WTC11 (cell line): Measurements from ENCODE around the gene YWHAQ. TPM values are rescaled to one million over a fixed set of nuclear protein-coding genes. Genes with fewer than 3 reads are reported as not detected.

Source experiments
- ATAC-seq: fragments of 200-7000 bp; cut with Tn5 transposase; 2 replicates; pipeline ENCODE4 v1.10.0; 2021; ENCODE audit warnings: mild to moderate bottlenecking, moderate library complexity
- CTCF ChIA-PET: fragments of 300-600 bp; sonication (Branson Sonifier 250); formaldehyde crosslinking; loops from one replicate; lab custom pipeline; 2021; ENCODE audit warnings: antibody characterized with exemption; lab: Charles Lee
- POLR2A ChIA-PET: fragments of 350-600 bp; sonication (Branson Sonifier 250); formaldehyde crosslinking; loops from one replicate; lab custom pipeline; 2021; ENCODE audit warnings: antibody characterized with exemption; lab: Charles Lee
- DNase-seq: peaks from one replicate; pipeline ENCODE4 v3.0.0; 2021; ENCODE audit warnings: low spot score
- H3K27ac Mint-ChIP-seq: 2 replicates; pipeline ENCODE4 v1.8.0; 2021; ENCODE audit warnings: mixed read lengths
- H3K27me3 Mint-ChIP-seq: 2 replicates; pipeline ENCODE4 v1.8.0; 2021; ENCODE audit warnings: low read depth, mild to moderate bottlenecking, moderate library complexity, mixed read lengths
- H3K36me3 Mint-ChIP-seq: 2 replicates; pipeline ENCODE4 v1.8.0; 2021; ENCODE audit warnings: mixed read lengths
- H3K4me1 Mint-ChIP-seq: 2 replicates; pipeline ENCODE4 v1.8.0; 2022; ENCODE audit warnings: mixed read lengths
- H3K4me3 Mint-ChIP-seq: 2 replicates; pipeline ENCODE4 v1.8.0; 2021; ENCODE audit warnings: mild to moderate bottlenecking, moderate library complexity, mixed read lengths
- H3K9me3 Mint-ChIP-seq: 2 replicates; pipeline ENCODE4 v1.8.0; 2021; ENCODE audit warnings: mixed read lengths
- ATF2 ChIP-seq: sonication (generic); formaldehyde crosslinking; IDR thresholded peaks from 2 replicates; pipeline ENCODE4 v1.8.1; 2022; ENCODE audit warnings: low read depth, missing genetic modification reagents, borderline replicate concordance
- CREB1 ChIP-seq: sonication (generic); formaldehyde crosslinking; IDR thresholded peaks from 2 replicates; pipeline ENCODE4 v1.8.0; 2023; ENCODE audit warnings: mild to moderate bottlenecking, missing genetic modification reagents
- CREM ChIP-seq: sonication (generic); formaldehyde crosslinking; IDR thresholded peaks from 2 replicates; pipeline ENCODE4 v1.8.1; 2022; ENCODE audit warnings: mild to moderate bottlenecking, missing genetic modification reagents, moderate library complexity
- E2F1 ChIP-seq: sonication (generic); formaldehyde crosslinking; IDR thresholded peaks from 2 replicates; pipeline ENCODE4 v1.8.0; 2022; ENCODE audit warnings: mild to moderate bottlenecking, missing genetic modification reagents
- E2F4 ChIP-seq: sonication (generic); formaldehyde crosslinking; IDR thresholded peaks from 2 replicates; pipeline ENCODE4 v1.8.1; 2022; ENCODE audit warnings: low read depth, mild to moderate bottlenecking, moderate library complexity, missing genetic modification reagents, borderline replicate concordance
- ELF4 ChIP-seq: sonication (generic); formaldehyde crosslinking; IDR thresholded peaks from 2 replicates; pipeline ENCODE4 v1.8.1; 2022; ENCODE audit warnings: low read depth, mild to moderate bottlenecking, moderate library complexity, missing genetic modification reagents
- EMX1 ChIP-seq: fragments of 250-450 bp; sonication (Bioruptor Pico); IDR thresholded peaks from 2 replicates; pipeline ENCODE4 v1.8.0; 2021; ENCODE audit warnings: mild to moderate bottlenecking
- ERG ChIP-seq: fragments of 250-450 bp; sonication (Bioruptor Pico); IDR thresholded peaks from 2 replicates; pipeline ENCODE4 v1.8.0; 2021; ENCODE audit warnings: mild to moderate bottlenecking
- ETV6 ChIP-seq: sonication (generic); formaldehyde crosslinking; IDR thresholded peaks from 2 replicates; pipeline ENCODE4 v1.8.1; 2022; ENCODE audit warnings: mild to moderate bottlenecking, missing genetic modification reagents
- FOXP4 ChIP-seq: sonication (generic); formaldehyde crosslinking; IDR thresholded peaks from 2 replicates; pipeline ENCODE4 v1.8.0; 2022; ENCODE audit warnings: mild to moderate bottlenecking, missing genetic modification reagents
- HMGXB4 ChIP-seq: sonication (generic); formaldehyde crosslinking; IDR thresholded peaks from 2 replicates; pipeline ENCODE4 v1.8.1; 2023; ENCODE audit warnings: mild to moderate bottlenecking, moderate library complexity, missing genetic modification reagents
- KAT7 ChIP-seq: sonication (generic); formaldehyde crosslinking; IDR thresholded peaks from 2 replicates; pipeline ENCODE4 v1.8.1; 2023; ENCODE audit warnings: missing genetic modification reagents, mild to moderate bottlenecking, borderline replicate concordance
- MLX ChIP-seq: sonication (generic); formaldehyde crosslinking; IDR thresholded peaks from 2 replicates; pipeline ENCODE4 v1.8.1; 2023; ENCODE audit warnings: mild to moderate bottlenecking, missing genetic modification reagents, moderate library complexity
- MXD4 ChIP-seq: fragments of 250-450 bp; sonication (Bioruptor Pico); IDR thresholded peaks from 2 replicates; pipeline ENCODE4 v1.8.0; 2021; ENCODE audit warnings: mild to moderate bottlenecking, moderate library complexity, borderline replicate concordance
- NFATC4 ChIP-seq: fragments of 250-450 bp; sonication (Bioruptor Pico); IDR thresholded peaks from 2 replicates; pipeline ENCODE4 v1.9.0; 2021; ENCODE audit warnings: mild to moderate bottlenecking
- NR3C1 ChIP-seq: sonication (generic); formaldehyde crosslinking; conservative IDR thresholded peaks from 2 replicates; pipeline ENCODE4 v1.8.1; 2023; ENCODE audit warnings: low read depth, mild to moderate bottlenecking, missing genetic modification reagents
- PRDM15 ChIP-seq: sonication (generic); formaldehyde crosslinking; IDR thresholded peaks from 2 replicates; pipeline ENCODE4 v1.8.0; 2022; ENCODE audit warnings: missing genetic modification reagents
- ZNF232 ChIP-seq: sonication (generic); formaldehyde crosslinking; IDR thresholded peaks from 2 replicates; pipeline ENCODE4 v1.8.0; 2022; ENCODE audit warnings: mild to moderate bottlenecking, missing genetic modification reagents
- ZNF317 ChIP-seq: sonication (generic); formaldehyde crosslinking; IDR thresholded peaks from 2 replicates; pipeline ENCODE4 v1.8.1; 2023; ENCODE audit warnings: low read depth, mild to moderate bottlenecking, moderate library complexity, missing genetic modification reagents, borderline replicate concordance
- total RNA-seq: library from RNA; stranded (reverse); gene quantifications from 3 replicates; pipeline ENCODE4 v1.2.3, GENCODE V29; 2021

Gene YWHAQ
- total RNA-seq, 1 experiment from 2014 or later: 395 TPM

GRCh38 chr2:9617296-9617695 is 13.5 kb downstream of the YWHAQ start:
- peaks cover 5% of the 10 kb centered on the region for H3K9me3 Mint-ChIP-seq

DNA sequence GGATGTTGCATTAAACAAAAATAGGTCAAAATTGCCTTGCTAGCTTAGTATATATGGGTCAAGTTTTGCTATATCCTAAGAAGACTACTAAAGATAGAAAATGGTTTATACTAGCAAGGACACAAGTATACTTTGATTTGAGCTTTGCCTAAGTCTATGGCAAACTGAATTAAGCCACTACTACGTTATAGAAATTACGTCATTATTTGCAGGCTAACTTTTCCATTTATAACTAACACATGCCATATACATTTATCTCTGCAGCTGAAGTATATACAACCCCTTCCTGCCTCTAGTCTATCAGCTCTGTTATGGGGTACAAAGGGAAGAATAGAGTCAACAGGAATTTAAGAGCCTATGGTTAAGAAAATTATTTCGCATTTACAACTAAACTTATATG is 16.2 kb downstream of the YWHAQ start:
- Mint-ChIP-seq H3K27me3 (no peaks in the 10 kb centered on the region), H3K4me1 (peaks cover 56% of the 10 kb centered on the region), H3K36me3 (peaks cover 10% of the 10 kb centered on the region), H3K9me3 (peaks cover 5% of the 10 kb centered on the region), H3K4me3 (no peak overlapping the region), H3K27ac (no peak overlapping the region)
- POLR2A ChIA-PET: no interaction called here
- CTCF ChIA-PET: no interaction called here
- ATAC-seq (no peak), DNase-seq (no peak)
- TF ChIP-seq PRDM15 (CRISPR knock-in tag): no peak
- no peak for TF ChIP-seq HMGXB4
- TF ChIP-seq ERG (CRISPR knock-in tag): no peak
- TF ChIP-seq E2F1 (CRISPR knock-in tag): no peak
- no peak for TF ChIP-seq ZNF317 (CRISPR knock-in tag)
- no peak for TF ChIP-seq ATF2 (CRISPR knock-in tag)
- TF ChIP-seq CREM (CRISPR knock-in tag): no peak
- TF ChIP-seq ZNF232 (CRISPR knock-in tag): no peak
- no peak for TF ChIP-seq KAT7
- no peak for TF ChIP-seq MLX (CRISPR knock-in tag)
- TF ChIP-seq EMX1 (CRISPR knock-in tag): no peak
- TF ChIP-seq NFATC4 (CRISPR knock-in tag): no peak
- no peak for TF ChIP-seq ETV6
- TF ChIP-seq FOXP4 (CRISPR knock-in tag): no peak
- no peak for TF ChIP-seq E2F4 (CRISPR knock-in tag)

More at GRCh38 chr2:9617296-9617695, 13.5 kb downstream of the YWHAQ start:
- DNase-seq: no peak
- Mint-ChIP-seq H3K27ac (no peak overlapping the region), H3K27me3 (no peaks in the 10 kb centered on the region), H3K4me1 (peaks cover 51% of the 10 kb centered on the region), H3K36me3 (peaks cover 14% of the 10 kb centered on the region), H3K4me3 (no peak overlapping the region)
- ATAC-seq: no peak
- no peak for TF ChIP-seq CREB1 (CRISPR knock-in tag)
- no peak for TF ChIP-seq ELF4
- no peak for TF ChIP-seq MXD4 (CRISPR knock-in tag)
- no peak for TF ChIP-seq NR3C1 (CRISPR knock-in tag)
- no peak for TF ChIP-seq CREM (CRISPR knock-in tag)
- no peak for TF ChIP-seq ERG (CRISPR knock-in tag)
- CTCF ChIA-PET: no interaction called here
- POLR2A ChIA-PET: interaction anchor here (1.1 to 1.6 kb wide), 2 partner anchors 12 to 13 kb away, joined by 4 to 10 read pairs; partner anchors contain the start of gene YWHAQ
